ENCODE results near the gene DHRSX. TPM values are rescaled to one million over a fixed set of nuclear protein-coding genes. Genes with fewer than 3 reads are reported as not detected.

DHRSX gene
- total and polyA plus RNA-seq, 9 donors = 12.2 to 25.9 (median 20.4) TPM

- Histone ChIP-seq H3K36me3 (no peaks in the 10 kb centered on the region), H3K27me3 (no peaks in the 10 kb centered on the region), H3K9me3 (no peaks in the 10 kb centered on the region), H3K27ac (no peak overlapping the region), H3K4me1 (ENCODE audit: insufficient read depth) (no peaks in the 10 kb centered on the region), H3K4me3 (no peak overlapping the region)
- intact Hi-C loops (cut with DNase I) = no loop called here
- DNase-seq = no peak
- TF ChIP-seq CTCF (IDR thresholded peaks at IDR 0.05) (no peak), EP300 (IDR thresholded peaks at IDR 0.05) (no peak), POLR2A (IDR thresholded peaks at IDR 0.05) (no peak)
- 75 to 84% (median 83%) methylated on average over 5 of the region's 5 CpGs for WGBS, 3 donors
These were observed 324.0 kb downstream of the DHRSX start for GRCh38 chrX:2176733-2177132.

- Histone ChIP-seq H3K36me3 (no peaks in the 10 kb centered on the region), H3K4me3 (no peak overlapping the region), H3K27me3 (no peaks in the 10 kb centered on the region), H3K4me1 (ENCODE audit: insufficient read depth) (no peaks in the 10 kb centered on the region), H3K27ac (no peak overlapping the region), H3K9me3 (no peaks in the 10 kb centered on the region)
- 92 to 94% (median 93%) methylated on average over 9 of the region's 9 CpGs for WGBS, 3 donors
- DNase-seq = no peak
- intact Hi-C loops (cut with DNase I) = no loop called here
- TF ChIP-seq CTCF (IDR thresholded peaks at IDR 0.05) = no peak
These were observed 324.5 kb downstream of the DHRSX start for GRCh38 chrX:2176274-2176673.

GRCh38 chrX:2172359-2172758 lies 328.4 kb downstream of the DHRSX start:
- intact Hi-C loops (cut with DNase I) = no loop called here
- 43 to 73% (median 57%) methylated on average over 6 of the region's 6 CpGs for WGBS, 3 donors
- H3K4me1 ChIP-seq (ENCODE audit: insufficient read depth) = no peaks in the 10 kb centered on the region
- H3K36me3 ChIP-seq = no peaks in the 10 kb centered on the region
- no peak for DNase-seq
- H3K9me3 ChIP-seq = no peaks in the 10 kb centered on the region
- no peak overlapping the region for H3K27ac ChIP-seq
- no peaks in the 10 kb centered on the region for H3K27me3 ChIP-seq
- TF ChIP-seq CTCF (IDR thresholded peaks at IDR 0.05) (no peak), POLR2A (IDR thresholded peaks at IDR 0.05) (no peak), EP300 (IDR thresholded peaks at IDR 0.05) (no peak)
- H3K4me3 ChIP-seq = no peak overlapping the region

Other genes starting within 250 kb of the DHRSX start
- 10 to 100 TPM; 23.4 to 39.0 (median 25.9) TPM for gene ZBED1, start within 50 bp of the DHRSX start, total RNA-seq
- gene ZBED1, start within 50 bp of the DHRSX start, polyA plus RNA-seq = 10 to 100 TPM; 26.0 to 28.8 TPM
- gene CD99, start 190.3 kb upstream of the DHRSX start, total RNA-seq = 100 to 1,000 TPM; 149 to 409 (median 275) TPM
- 100 to 1,000 TPM; 365 to 678 TPM for gene CD99, start 190.3 kb upstream of the DHRSX start, polyA plus RNA-seq